Measurements from ENCODE around the gene KMT2C. TPM values are rescaled to one million over a fixed set of nuclear protein-coding genes. Genes with fewer than 3 reads are reported as not detected.

KMT2C gene
- total RNA-seq, 2 donors from 2014 or later = 71.2 to 105 TPM

DNA sequence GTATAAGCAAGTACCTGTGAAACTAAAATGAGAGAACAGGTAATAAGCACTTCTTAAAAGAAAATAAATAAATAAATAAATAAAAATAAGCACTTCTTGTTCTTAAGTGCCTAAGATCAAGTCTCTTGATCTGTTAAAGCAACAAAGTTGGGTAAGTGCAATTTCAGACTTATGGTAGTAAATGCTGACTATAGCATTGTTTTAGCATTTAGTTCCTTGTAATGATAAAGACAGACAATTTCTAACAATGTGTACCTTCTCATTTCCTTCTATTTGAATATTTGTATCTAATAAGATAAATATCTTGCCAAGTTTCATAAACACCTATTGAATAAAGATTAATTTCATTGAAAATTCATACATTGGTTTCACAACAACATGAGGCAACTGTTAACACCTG, 323.0 kb downstream of the KMT2C start:
- DNase-seq (ENCODE audit: low spot score) (no peak), ATAC-seq (no peak)
- no peaks in the 10 kb centered on the region for H3K27me3 Mint-ChIP-seq
- no peaks in the 10 kb centered on the region for H3K9me3 Mint-ChIP-seq
- H3K36me3 Mint-ChIP-seq = peaks cover 11% of the 10 kb centered on the region
- H3K27ac Mint-ChIP-seq = no peak overlapping the region
- H3K4me1 Mint-ChIP-seq (ENCODE audit: low read depth in 2 of 2) = no peaks in the 10 kb centered on the region
- H3K4me3 Mint-ChIP-seq = no peak overlapping the region

DNA sequence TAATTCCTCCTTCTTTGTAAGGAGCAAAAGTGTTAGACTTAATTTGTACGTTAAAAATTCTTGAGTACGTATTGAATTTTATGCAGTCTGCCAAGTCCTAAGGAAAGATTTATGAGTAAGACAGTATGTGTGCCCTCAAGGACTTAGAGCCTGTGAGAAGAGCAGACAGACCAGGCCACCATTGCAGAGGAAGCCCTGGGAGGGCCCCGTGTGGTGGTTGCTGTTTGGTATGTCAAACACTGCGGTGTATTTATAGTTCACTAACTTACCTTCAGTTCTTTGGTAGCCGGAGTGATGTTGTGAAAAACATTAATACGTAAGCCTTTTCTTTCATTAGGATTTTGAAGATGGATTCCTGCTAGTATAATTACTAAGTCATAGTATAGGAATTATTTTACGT, 327.4 kb downstream of the KMT2C start:
- no peak for ATAC-seq

DNA sequence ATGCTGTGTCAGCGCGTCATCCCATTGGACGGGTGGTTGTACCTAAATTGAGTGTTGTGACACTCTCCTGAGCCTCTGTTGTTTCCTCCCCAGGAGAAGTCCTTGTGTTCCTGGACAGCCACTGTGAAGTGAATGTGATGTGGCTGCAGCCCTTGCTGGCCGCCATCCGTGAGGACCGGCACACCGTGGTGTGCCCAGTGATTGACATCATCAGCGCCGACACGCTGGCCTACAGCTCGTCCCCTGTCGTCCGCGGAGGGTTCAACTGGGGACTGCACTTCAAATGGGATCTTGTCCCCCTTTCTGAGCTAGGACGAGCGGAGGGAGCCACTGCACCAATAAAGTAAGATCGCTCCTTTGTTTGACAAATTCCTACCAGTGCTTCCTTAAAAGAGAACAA, 327.9 kb downstream of the KMT2C start:
- DNase-seq (ENCODE audit: low spot score) (no peak), ATAC-seq (no peak)
- Mint-ChIP-seq H3K36me3 (peaks cover 14% of the 10 kb centered on the region), H3K27ac (no peak overlapping the region), H3K27me3 (no peaks in the 10 kb centered on the region), H3K4me1 (ENCODE audit: low read depth in 2 of 2) (no peaks in the 10 kb centered on the region), H3K9me3 (no peaks in the 10 kb centered on the region), H3K4me3 (no peak overlapping the region)

More for the DNA sequence above, 327.4 kb downstream of the KMT2C start:
- DNase-seq (ENCODE audit: low spot score) = no peak
- no peaks in the 10 kb centered on the region for H3K4me1 Mint-ChIP-seq (ENCODE audit: low read depth in 2 of 2)
- peaks cover 14% of the 10 kb centered on the region for H3K36me3 Mint-ChIP-seq
- H3K27me3 Mint-ChIP-seq = no peaks in the 10 kb centered on the region
- H3K27ac Mint-ChIP-seq = no peak overlapping the region
- no peaks in the 10 kb centered on the region for H3K9me3 Mint-ChIP-seq
- H3K4me3 Mint-ChIP-seq = no peak overlapping the region

DNA sequence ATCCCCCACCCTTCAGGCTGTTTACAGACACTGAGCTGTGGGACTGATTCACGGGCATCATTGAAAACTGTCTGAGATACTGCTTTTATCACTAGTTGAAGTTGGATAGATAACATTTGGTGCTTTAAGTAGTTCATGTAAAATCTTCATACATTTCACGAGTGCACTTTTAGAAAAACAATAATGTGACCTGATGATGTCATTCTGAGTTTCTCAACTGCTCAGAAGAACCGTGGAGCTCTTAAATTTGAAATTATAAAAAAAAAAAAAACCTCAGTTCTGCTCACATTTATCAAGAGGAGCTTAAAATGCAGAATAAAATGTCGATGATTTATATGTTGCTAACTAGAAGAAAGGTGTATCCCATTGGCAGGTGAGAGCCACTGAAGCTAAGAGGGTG, 328.8 kb downstream of the KMT2C start:
- Mint-ChIP-seq H3K27me3 (no peaks in the 10 kb centered on the region), H3K27ac (no peak overlapping the region), H3K36me3 (peaks cover 14% of the 10 kb centered on the region), H3K9me3 (no peaks in the 10 kb centered on the region), H3K4me1 (ENCODE audit: low read depth in 2 of 2) (no peaks in the 10 kb centered on the region), H3K4me3 (no peak overlapping the region)
- ATAC-seq (no peak), DNase-seq (ENCODE audit: low spot score) (no peak)

DNA sequence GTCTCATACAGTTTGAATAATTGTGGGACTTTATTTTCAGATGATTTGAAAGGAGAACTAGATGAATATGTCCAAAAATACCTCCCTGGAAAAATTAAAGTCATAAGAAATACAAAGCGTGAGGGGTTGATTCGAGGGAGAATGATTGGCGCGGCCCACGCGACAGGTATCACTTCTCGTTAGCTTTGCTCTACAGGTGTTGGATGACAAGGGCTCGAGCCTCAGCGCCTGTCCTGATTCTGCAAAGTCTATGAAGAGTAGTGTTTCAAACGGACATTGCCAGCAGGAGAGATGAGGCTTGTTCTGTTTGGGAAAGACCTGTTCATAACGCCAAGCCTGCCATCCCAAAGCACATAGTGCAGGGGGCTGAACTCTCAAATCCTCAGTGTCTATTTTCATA, 330.6 kb downstream of the KMT2C start:
- ATAC-seq (no peak), DNase-seq (ENCODE audit: low spot score) (no peak)
- no peaks in the 10 kb centered on the region for H3K27me3 Mint-ChIP-seq
- no peaks in the 10 kb centered on the region for H3K9me3 Mint-ChIP-seq
- H3K27ac Mint-ChIP-seq = no peak overlapping the region
- no peaks in the 10 kb centered on the region for H3K4me1 Mint-ChIP-seq (ENCODE audit: low read depth in 2 of 2)
- no peak overlapping the region for H3K4me3 Mint-ChIP-seq
- peaks cover 14% of the 10 kb centered on the region for H3K36me3 Mint-ChIP-seq

DNA sequence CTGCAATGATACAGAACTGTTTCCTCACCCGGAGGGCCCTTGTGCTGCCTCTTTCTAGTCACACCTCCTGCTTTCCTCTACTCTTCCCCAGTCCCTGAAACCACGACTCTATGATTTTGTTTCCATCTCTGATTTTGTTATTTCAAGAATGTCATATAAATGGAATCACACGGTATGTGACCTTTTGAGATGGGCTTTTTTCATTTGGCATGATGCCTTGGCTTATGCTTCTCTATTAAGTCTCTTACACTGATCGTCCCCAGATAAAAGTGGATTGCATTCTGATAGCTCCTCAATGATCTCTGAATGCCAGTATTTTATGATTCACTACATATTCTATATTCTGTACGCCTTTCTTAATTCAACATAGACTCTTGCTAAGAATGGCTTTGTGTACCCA, 332.1 kb downstream of the KMT2C start:
- H3K27ac Mint-ChIP-seq = peak overlapping the region in 1 of 2 donors; percentile 2

DNA sequence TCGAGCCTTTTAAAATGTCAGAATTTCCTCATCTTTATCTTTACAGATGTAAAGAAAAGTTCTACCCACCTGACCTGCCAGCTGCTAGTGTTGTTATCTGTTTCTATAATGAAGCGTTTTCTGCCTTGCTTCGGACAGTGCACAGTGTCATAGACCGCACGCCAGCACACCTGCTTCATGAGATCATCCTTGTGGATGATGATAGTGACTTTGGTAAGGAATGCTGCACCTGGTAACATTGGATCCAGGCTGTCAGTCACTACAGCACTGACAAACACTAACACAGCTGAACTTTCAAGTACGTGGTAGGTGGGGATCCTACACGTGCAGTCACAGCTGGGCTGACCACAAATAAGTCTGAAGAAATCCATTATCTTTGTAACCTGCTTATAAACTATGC, 332.7 kb downstream of the KMT2C start:
- Mint-ChIP-seq H3K9me3 (no peaks in the 10 kb centered on the region), H3K4me1 (ENCODE audit: low read depth in 2 of 2) (no peaks in the 10 kb centered on the region), H3K4me3 (no peak overlapping the region), H3K27ac (no peak overlapping the region), H3K27me3 (no peaks in the 10 kb centered on the region), H3K36me3 (peaks cover 8% of the 10 kb centered on the region)
- ATAC-seq = no peak
- DNase-seq (ENCODE audit: low spot score) = no peak

More for the DNA sequence above, 332.1 kb downstream of the KMT2C start:
- ATAC-seq (no peak), DNase-seq (ENCODE audit: low spot score) (no peak)
- H3K27me3 Mint-ChIP-seq = no peaks in the 10 kb centered on the region
- no peaks in the 10 kb centered on the region for H3K9me3 Mint-ChIP-seq
- H3K36me3 Mint-ChIP-seq = peaks cover 8% of the 10 kb centered on the region
- no peaks in the 10 kb centered on the region for H3K4me1 Mint-ChIP-seq (ENCODE audit: low read depth in 2 of 2)
- no peak overlapping the region for H3K4me3 Mint-ChIP-seq

DNA sequence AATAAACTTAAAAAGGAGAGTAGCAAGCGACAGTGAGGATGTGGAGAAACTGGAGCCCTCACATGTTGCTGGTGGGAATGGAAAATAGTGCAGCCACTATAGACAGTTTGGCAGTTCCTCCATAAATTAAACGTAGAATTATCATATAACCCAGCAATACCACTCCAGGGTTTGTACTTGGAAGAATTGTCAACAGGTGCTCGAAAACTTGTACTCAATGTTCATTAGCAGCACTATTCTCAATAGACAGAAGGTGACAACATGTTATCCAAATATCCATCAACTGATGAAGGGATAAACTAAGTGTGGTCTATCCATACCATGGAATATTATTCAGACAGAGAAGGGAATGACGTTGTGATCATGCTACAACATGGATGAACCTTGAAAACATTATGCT, 338.5 kb downstream of the KMT2C start:
- DNase-seq (ENCODE audit: low spot score) = no peak
- no peaks in the 10 kb centered on the region for H3K27me3 Mint-ChIP-seq
- H3K4me1 Mint-ChIP-seq (ENCODE audit: low read depth in 2 of 2) = peaks cover 0 to 2% of the 10 kb centered on the region in 2 donors
- no peaks in the 10 kb centered on the region for H3K9me3 Mint-ChIP-seq
- H3K36me3 Mint-ChIP-seq = no peaks in the 10 kb centered on the region
- H3K4me3 Mint-ChIP-seq = no peak overlapping the region
- no peak overlapping the region for H3K27ac Mint-ChIP-seq
- ATAC-seq = no peak

DNA sequence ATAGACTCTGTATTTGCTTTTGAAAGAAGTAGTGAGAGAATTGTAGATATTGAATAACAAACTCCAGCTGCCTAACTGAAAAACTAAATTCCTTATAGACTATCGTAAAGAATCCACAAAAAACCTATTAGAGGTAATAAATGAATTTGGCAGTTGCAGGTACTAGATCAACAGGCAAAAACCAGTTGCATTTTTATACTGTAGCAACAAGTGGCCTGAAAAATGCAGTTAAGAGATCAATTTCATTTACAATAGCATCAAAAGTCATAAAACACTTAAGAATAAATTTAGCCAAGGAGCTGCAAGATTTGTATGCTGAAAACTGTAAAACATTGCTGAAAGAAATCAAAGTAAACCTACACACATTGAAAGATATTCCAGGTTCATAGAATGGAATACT, 340.0 kb downstream of the KMT2C start:
- Mint-ChIP-seq H3K27me3 (no peaks in the 10 kb centered on the region), H3K4me1 (ENCODE audit: low read depth in 2 of 2) (peaks cover 0 to 6% of the 10 kb centered on the region in 2 donors), H3K4me3 (no peak overlapping the region), H3K27ac (no peak overlapping the region), H3K36me3 (no peaks in the 10 kb centered on the region), H3K9me3 (no peaks in the 10 kb centered on the region)
- ATAC-seq (no peak), DNase-seq (ENCODE audit: low spot score) (no peak)

DNA sequence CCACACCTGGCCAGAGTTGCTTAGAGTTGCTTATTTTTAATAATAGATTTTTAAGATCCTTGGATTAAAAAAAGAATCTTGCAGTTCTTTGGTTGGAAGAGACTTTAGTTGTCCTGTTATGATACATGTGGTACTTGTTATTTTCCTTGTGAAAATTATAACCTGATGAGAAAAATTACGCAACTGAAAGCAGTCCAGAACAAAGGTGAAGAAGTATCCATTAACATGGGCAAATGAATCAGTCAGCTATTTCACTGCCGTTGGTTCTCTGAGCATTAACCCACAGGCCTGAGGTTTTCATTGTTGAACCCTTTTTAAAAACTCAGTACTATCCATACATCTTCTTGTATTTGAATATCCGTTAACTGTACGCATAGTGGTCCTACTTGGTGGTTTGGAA, 342.1 kb downstream of the KMT2C start:
- no peaks in the 10 kb centered on the region for H3K27me3 Mint-ChIP-seq
- ATAC-seq = no peak
- H3K4me3 Mint-ChIP-seq = no peak overlapping the region
- no peak overlapping the region for H3K27ac Mint-ChIP-seq
- peaks cover 9% of the 10 kb centered on the region for H3K36me3 Mint-ChIP-seq
- no peaks in the 10 kb centered on the region for H3K9me3 Mint-ChIP-seq
- no peak for DNase-seq (ENCODE audit: low spot score)
- peaks cover 2 to 6% of the 10 kb centered on the region in 2 donors for H3K4me1 Mint-ChIP-seq (ENCODE audit: low read depth in 2 of 2)

DNA sequence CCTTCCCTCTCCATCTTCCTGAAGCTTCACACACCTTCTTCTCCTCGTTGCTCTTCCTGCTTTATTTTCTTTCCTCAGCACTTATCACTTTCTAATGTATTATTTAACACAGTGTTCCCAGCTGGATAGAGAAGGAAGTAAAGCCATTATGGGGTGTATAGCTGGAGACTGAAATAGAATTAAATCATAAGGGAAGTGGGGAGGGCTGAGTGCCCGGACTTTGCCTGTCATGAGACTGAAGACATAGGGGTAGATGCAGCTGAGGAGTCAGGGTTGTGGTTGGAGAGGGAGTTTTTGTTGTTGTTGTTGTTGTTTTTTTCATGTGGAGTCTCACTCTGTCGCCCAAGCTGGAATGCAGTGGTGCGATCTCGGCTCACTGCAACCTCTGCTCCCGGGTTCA, 345.1 kb downstream of the KMT2C start:
- no peak overlapping the region for H3K4me3 Mint-ChIP-seq
- no peak overlapping the region for H3K27ac Mint-ChIP-seq
- H3K4me1 Mint-ChIP-seq (ENCODE audit: low read depth in 2 of 2) = peaks cover 6% of the 10 kb centered on the region in 2 donors
- H3K36me3 Mint-ChIP-seq = peaks cover 13% of the 10 kb centered on the region
- no peaks in the 10 kb centered on the region for H3K27me3 Mint-ChIP-seq
- peaks cover 3% of the 10 kb centered on the region for H3K9me3 Mint-ChIP-seq
- ATAC-seq (no peak), DNase-seq (ENCODE audit: low spot score) (no peak)

DNA sequence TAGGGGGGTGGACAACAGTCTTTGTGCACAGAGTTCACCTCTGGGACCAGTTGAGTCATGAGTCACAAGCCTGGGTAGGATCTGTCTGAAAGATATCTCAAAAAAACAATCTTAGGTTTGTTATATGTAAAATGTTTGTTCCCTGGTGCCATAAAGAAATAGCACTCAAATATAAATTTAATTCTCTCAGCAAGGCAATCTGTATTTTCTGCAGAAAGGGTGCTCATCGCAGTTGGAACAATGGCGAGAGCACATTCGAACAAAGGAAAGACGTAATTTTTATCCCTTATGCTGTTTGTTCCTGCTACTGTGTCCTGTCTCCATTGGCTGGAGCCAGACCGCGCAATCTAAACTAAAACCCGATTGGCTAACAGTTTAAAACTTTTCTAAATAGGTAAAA, 346.6 kb downstream of the KMT2C start:
- H3K27ac Mint-ChIP-seq = no peak overlapping the region
- H3K36me3 Mint-ChIP-seq = peaks cover 13% of the 10 kb centered on the region
- DNase-seq (ENCODE audit: low spot score) = no peak
- peaks cover 3% of the 10 kb centered on the region for H3K9me3 Mint-ChIP-seq
- H3K4me3 Mint-ChIP-seq = no peak overlapping the region
- H3K27me3 Mint-ChIP-seq = no peaks in the 10 kb centered on the region
- H3K4me1 Mint-ChIP-seq (ENCODE audit: low read depth in 2 of 2) = peaks cover 6 to 9% of the 10 kb centered on the region in 2 donors
- no peak for ATAC-seq

DNA sequence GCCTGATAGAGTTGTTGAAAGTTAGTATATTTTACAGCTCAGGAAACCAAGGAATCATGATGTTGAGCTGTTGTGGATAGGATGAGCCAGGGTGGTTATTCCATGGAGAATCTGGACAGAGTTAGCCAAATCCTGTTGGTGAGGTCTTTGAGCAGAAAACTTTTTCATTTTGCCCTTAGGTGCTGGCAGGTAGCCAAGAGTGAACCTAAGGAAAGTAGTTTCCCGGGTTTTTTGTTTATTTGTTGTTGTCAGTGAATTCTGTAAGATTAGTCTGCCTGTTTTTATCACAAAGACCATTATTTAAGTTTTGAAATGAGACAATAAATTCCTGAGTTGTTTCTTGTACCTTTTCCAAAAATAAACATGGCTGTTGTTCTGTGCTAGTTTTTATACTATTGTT, 349.3 kb downstream of the KMT2C start:
- Mint-ChIP-seq H3K9me3 (peaks cover 3% of the 10 kb centered on the region), H3K4me1 (ENCODE audit: low read depth in 2 of 2) (peaks cover 5 to 12% of the 10 kb centered on the region in 2 donors), H3K27me3 (no peaks in the 10 kb centered on the region), H3K36me3 (peaks cover 13% of the 10 kb centered on the region), H3K27ac (no peak overlapping the region), H3K4me3 (no peak overlapping the region)
- ATAC-seq = no peak
- DNase-seq (ENCODE audit: low spot score) = no peak

DNA sequence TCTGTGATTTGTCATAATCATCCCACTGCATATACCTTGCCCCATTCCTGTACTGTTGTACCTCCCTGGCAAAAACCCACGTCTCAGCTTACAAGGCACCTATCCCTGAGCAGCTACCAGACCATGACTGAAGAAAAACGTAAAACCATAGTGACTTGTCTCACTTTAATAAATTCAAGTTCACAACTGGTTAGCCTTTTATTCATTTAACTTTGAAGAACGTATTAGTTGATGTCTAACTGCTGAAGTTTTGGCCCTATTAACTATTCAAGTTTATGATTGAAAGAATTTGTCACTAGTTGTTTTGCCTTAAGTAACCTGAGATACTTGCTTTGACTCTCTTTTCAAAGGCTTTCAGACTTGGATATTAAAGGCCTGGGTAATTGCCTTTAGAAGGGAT, 350.7 kb downstream of the KMT2C start:
- Mint-ChIP-seq H3K27me3 (no peaks in the 10 kb centered on the region), H3K9me3 (peaks cover 3% of the 10 kb centered on the region)
- no peak for ATAC-seq

More for the DNA sequence above, 350.7 kb downstream of the KMT2C start:
- Mint-ChIP-seq H3K4me3 (no peak overlapping the region), H3K36me3 (peaks cover 13% of the 10 kb centered on the region), H3K27ac (no peak overlapping the region), H3K4me1 (ENCODE audit: low read depth in 2 of 2) (peaks cover 5 to 12% of the 10 kb centered on the region in 2 donors)
- no peak for DNase-seq (ENCODE audit: low spot score)
